HEK293 (cell line): ENCODE data around the gene TOMT.

Experiments used
- CTCF ChIA-PET: fragments of 350-600 bp; formaldehyde crosslinking; extraction: SDS; loops from one replicate; lab custom pipeline; 2021; ENCODE audit warnings: antibody characterized with exemption; lab: Yijun Ruan, JAX
- POLR2A ChIA-PET: fragments of 300-600 bp; formaldehyde crosslinking; extraction: SDS; loops from one replicate; lab custom pipeline; 2020; ENCODE audit warnings: antibody characterized with exemption, inconsistent platforms; lab: Yijun Ruan, JAX
- H3K27ac ChIP-seq: fragments of 200-500 bp; sonication (Bioruptor generic); 2 replicates; pipeline ENCODE4 v1.5.1; 2014; ENCODE audit warnings: low read depth, low read length, control low read depth, inconsistent platforms; ENCODE audit errors: extremely low read depth
- H3K36me3 ChIP-seq, 2 experiments: fragments of 200-500 bp in 1 of 2; sonication (Bioruptor generic) in 1 of 2; 1 replicate in 1 of 2; 2 replicates in 1 of 2; pipeline ENCODE4 v1.5.1; 2014 to 2017; ENCODE audit warnings: inconsistent platforms in 2 of 2, low read length in 2 of 2; ENCODE audit not compliant: control insufficient read depth in 2 of 2, insufficient read depth in 1 of 2
- H3K4me1 ChIP-seq: fragments of 200-500 bp; sonication (Bioruptor generic); 2 replicates; pipeline ENCODE4 v1.5.1; 2014; ENCODE audit warnings: mild to moderate bottlenecking, low read length, inconsistent platforms; ENCODE audit not compliant: control insufficient read depth, insufficient read depth
- H3K4me3 ChIP-seq: 2 replicates; pipeline ENCODE4 v1.5.1; 2011; ENCODE audit warnings: low read depth, mild to moderate bottlenecking, control low read depth, low read length, moderate library complexity
- H3K9me3 ChIP-seq: fragments of 200-500 bp; sonication (Bioruptor generic); 2 replicates; pipeline ENCODE4 v1.5.1; 2014; ENCODE audit warnings: low read depth, low read length, inconsistent platforms; ENCODE audit not compliant: control insufficient read depth, insufficient read depth
- ATF2 ChIP-seq: fragments of 450-650 bp; formaldehyde crosslinking; IDR thresholded peaks from 2 replicates; pipeline ENCODE4 v1.5.1; 2016; ENCODE audit warnings: missing biosample characterization, missing genetic modification characterization, low read depth
- GFI1B ChIP-seq: fragments of 450-650 bp; formaldehyde crosslinking; IDR thresholded peaks from 2 replicates; pipeline ENCODE4 v1.5.1; 2016; ENCODE audit warnings: missing biosample characterization, missing genetic modification characterization
- GLI4 ChIP-seq: fragments of 450-650 bp; formaldehyde crosslinking; IDR thresholded peaks from 2 replicates; pipeline ENCODE4 v1.5.1; 2016; ENCODE audit warnings: missing biosample characterization, missing genetic modification characterization
- GLIS2 ChIP-seq: fragments of 450-650 bp; formaldehyde crosslinking; IDR thresholded peaks from 2 replicates; pipeline ENCODE4 v1.5.1; 2016; ENCODE audit warnings: missing biosample characterization, missing genetic modification characterization
- HIC1 ChIP-seq: fragments of 450-650 bp; formaldehyde crosslinking; IDR thresholded peaks from 2 replicates; pipeline ENCODE4 v1.5.1; 2016; ENCODE audit warnings: missing biosample characterization, missing genetic modification characterization
- KLF17 ChIP-seq: fragments of 450-650 bp; formaldehyde crosslinking; IDR thresholded peaks from 2 replicates; pipeline ENCODE4 v1.5.1; 2016; ENCODE audit warnings: missing biosample characterization, missing genetic modification characterization
- KLF9 ChIP-seq: fragments of 450-650 bp; formaldehyde crosslinking; IDR thresholded peaks from 2 replicates; pipeline ENCODE4 v1.5.1; 2016; ENCODE audit warnings: missing biosample characterization, missing genetic modification characterization, low read depth
- TRIM28 ChIP-seq: IDR thresholded peaks from 2 replicates; pipeline ENCODE4 v1.6.1; 2011; ENCODE audit warnings: low read length, control low read depth, borderline replicate concordance
- ZNF10 ChIP-seq: fragments of 450-650 bp; formaldehyde crosslinking; IDR thresholded peaks from 2 replicates; pipeline ENCODE4 v1.5.1; 2017; ENCODE audit warnings: missing biosample characterization, missing genetic modification characterization
- ZNF18 ChIP-seq: fragments of 450-650 bp; formaldehyde crosslinking; IDR thresholded peaks from 2 replicates; pipeline ENCODE4 v1.5.1; 2016; ENCODE audit warnings: missing biosample characterization, missing genetic modification characterization
- ZNF211 ChIP-seq: fragments of 450-650 bp; formaldehyde crosslinking; IDR thresholded peaks from 2 replicates; pipeline ENCODE4 v1.5.1; 2016; ENCODE audit warnings: low read depth, missing biosample characterization, missing genetic modification characterization
- ZNF518A ChIP-seq: fragments of 450-650 bp; formaldehyde crosslinking; conservative IDR thresholded peaks from 2 replicates; pipeline ENCODE4 v1.5.1; 2016; ENCODE audit warnings: low read depth, missing biosample characterization, missing genetic modification characterization
- ZNF560 ChIP-seq: fragments of 450-650 bp; formaldehyde crosslinking; IDR thresholded peaks from 2 replicates; pipeline ENCODE4 v1.5.1; 2017; ENCODE audit warnings: missing biosample characterization, missing genetic modification characterization, borderline replicate concordance
- ZNF639 ChIP-seq: fragments of 450-650 bp; formaldehyde crosslinking; IDR thresholded peaks from 2 replicates; pipeline ENCODE4 v1.5.1; 2016; ENCODE audit warnings: missing biosample characterization, missing genetic modification characterization
- ZNF776 ChIP-seq: fragments of 450-650 bp; formaldehyde crosslinking; IDR thresholded peaks from 2 replicates; pipeline ENCODE4 v1.5.0; 2017; ENCODE audit warnings: missing biosample characterization, missing genetic modification characterization, borderline replicate concordance

TOMT gene

GRCh38 chr11:72124046-72124445 lies 18.3 kb downstream of the TOMT start:
- ChIA-PET CTCF (interaction anchor here (3.6 kb wide), 1 partner anchor 20 kb away, joined by 19 read pairs; no protein-coding TSS in a partner anchor), POLR2A (interaction anchor here (0.9 kb wide), 1 partner anchor 12 kb away, joined by 3 read pairs; the partner anchor contains the start of gene ANAPC15)
- H3K4me3 ChIP-seq: no peak overlapping the region
- H3K27ac ChIP-seq: no peak overlapping the region
- H3K4me1 ChIP-seq: no peaks in the 10 kb centered on the region
- H3K9me3 ChIP-seq: no peaks in the 10 kb centered on the region
- H3K36me3 ChIP-seq: no peaks in the 10 kb centered on the region
- no peak for TF ChIP-seq ZNF560 (tag by site-specific recombination)
- TF ChIP-seq GLIS2 (tag by site-specific recombination): no peak
- TF ChIP-seq ZNF518A (tag by site-specific recombination): no peak
- no peak for TF ChIP-seq GLI4 (tag by site-specific recombination)
- no peak for TF ChIP-seq ATF2 (tag by site-specific recombination)
- TF ChIP-seq ZNF211 (tag by site-specific recombination): no peak
- no peak for TF ChIP-seq ZNF639 (tag by site-specific recombination)
- no peak for TF ChIP-seq TRIM28
- no peak for TF ChIP-seq GFI1B (tag by site-specific recombination)
- no peak for TF ChIP-seq KLF17 (tag by site-specific recombination)

GRCh38 chr11:72125956-72126355 lies 20.2 kb downstream of the TOMT start:
- H3K4me3 ChIP-seq: no peak overlapping the region
- ChIA-PET CTCF (interaction anchor here (0.8 to 3.6 kb wide), 3 partner anchors 11 to 319 kb away, joined by 3 to 19 read pairs (median 3); no protein-coding TSS in a partner anchor), POLR2A (no interaction called here)
- H3K9me3 ChIP-seq: no peaks in the 10 kb centered on the region
- H3K36me3 ChIP-seq: no peaks in the 10 kb centered on the region
- TF ChIP-seq ZNF776 (tag by site-specific recombination) (no peak), ZNF18 (tag by site-specific recombination) (no peak), KLF9 (tag by site-specific recombination) (no peak), HIC1 (tag by site-specific recombination) (no peak), ZNF10 (no peak)
- H3K27ac ChIP-seq: no peak overlapping the region
- H3K4me1 ChIP-seq: no peaks in the 10 kb centered on the region
